C4-2B (cell line): ENCODE results near the gene SERPIND1.
"Not testable (repeated sequence)": the region's sequence is repeated elsewhere in the genome, so short reads cannot be mapped to it uniquely, and the experiment has no call there.

Experiments
- CTCF ChIP-seq: fragments of 450-650 bp; conservative IDR thresholded peaks from 2 replicates; pipeline ENCODE4 v1.5.1; 2017; ENCODE audit warnings: mild to moderate bottlenecking
- ZFX ChIP-seq: fragments of 450-650 bp; IDR thresholded peaks from 2 replicates; pipeline ENCODE4 v1.6.1; 2017

- not testable (repeated sequence) for TF ChIP-seq CTCF, ZFX
Measured at GRCh38 chr22:20826373-20827152, 52.6 kb downstream of the SERPIND1 start.
